Measurements from ENCODE around the gene KIAA1217. TPM values are rescaled to one million over a fixed set of nuclear protein-coding genes. Genes with fewer than 3 reads are reported as not detected.
A peak's percentile ranks its signal among the peaks of the same experiment; 100 is the strongest.

The KIAA1217 gene
- total and polyA plus RNA-seq, 8 donors = 11.9 to 36.7 (median 19.8) TPM

DNA sequence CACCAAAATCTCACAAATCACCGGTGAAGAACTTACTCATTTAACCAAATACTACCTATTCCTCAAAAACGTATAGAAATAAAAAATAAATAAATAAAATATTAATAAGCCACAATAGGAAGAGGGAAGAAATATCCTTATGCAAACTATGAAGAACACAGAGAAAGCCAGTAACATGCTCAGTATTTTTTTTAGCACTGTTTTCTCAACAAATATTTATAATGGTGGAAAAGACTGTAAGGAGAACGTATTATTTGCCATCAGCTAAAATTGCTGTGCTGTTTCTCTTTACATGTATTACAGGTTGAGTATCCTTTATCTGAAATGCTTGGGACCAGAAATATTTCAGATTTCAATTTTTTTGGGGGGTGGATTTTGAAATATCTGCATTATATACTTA, 21.0 kb downstream of the KIAA1217 start:
- Histone ChIP-seq H3K27me3 (no peaks in the 10 kb centered on the region), H3K4me3 (no peak overlapping the region), H3K27ac (no peak overlapping the region), H3K4me1 (no peaks in the 10 kb centered on the region), H3K36me3 (no peaks in the 10 kb centered on the region), H3K9me3 (no peaks in the 10 kb centered on the region)
- FAIRE-seq (no peak), ATAC-seq (no peak), DNase-seq (no peak)
- 75 to 80% methylated on average over 3 of the region's 3 CpGs for WGBS, 2 donors
- TF ChIP-seq, protein P1, sequence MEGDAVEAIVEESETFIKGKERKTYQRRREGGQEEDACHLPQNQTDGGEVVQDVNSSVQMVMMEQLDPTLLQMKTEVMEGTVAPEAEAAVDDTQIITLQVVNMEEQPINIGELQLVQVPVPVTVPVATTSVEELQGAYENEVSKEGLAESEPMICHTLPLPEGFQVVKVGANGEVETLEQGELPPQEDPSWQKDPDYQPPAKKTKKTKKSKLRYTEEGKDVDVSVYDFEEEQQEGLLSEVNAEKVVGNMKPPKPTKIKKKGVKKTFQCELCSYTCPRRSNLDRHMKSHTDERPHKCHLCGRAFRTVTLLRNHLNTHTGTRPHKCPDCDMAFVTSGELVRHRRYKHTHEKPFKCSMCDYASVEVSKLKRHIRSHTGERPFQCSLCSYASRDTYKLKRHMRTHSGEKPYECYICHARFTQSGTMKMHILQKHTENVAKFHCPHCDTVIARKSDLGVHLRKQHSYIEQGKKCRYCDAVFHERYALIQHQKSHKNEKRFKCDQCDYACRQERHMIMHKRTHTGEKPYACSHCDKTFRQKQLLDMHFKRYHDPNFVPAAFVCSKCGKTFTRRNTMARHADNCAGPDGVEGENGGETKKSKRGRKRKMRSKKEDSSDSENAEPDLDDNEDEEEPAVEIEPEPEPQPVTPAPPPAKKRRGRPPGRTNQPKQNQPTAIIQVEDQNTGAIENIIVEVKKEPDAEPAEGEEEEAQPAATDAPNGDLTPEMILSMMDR (IDR thresholded peaks at IDR 0.05) = no peak
- intact Hi-C loops (cut with DNase I) = no loop called here

DNA sequence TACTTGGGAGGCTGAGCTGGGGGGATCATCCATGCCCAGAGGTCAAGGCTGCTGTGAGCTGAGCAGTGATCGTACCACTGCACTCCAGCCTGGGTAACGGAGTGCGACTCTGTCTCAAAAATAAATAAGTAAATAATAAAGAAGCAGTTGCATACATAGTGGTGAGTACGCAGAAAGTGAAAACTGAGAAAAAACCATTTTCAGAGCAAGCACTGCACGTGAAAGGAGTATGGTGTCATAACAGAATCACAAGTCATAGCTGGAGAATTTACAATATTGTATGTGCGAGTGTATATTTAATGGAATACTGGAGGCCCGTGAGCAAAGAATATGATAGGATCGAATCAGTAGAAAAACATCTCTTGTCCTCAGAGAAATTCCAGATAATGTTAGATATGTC, 22.3 kb downstream of the KIAA1217 start:
- FAIRE-seq (no peak), ATAC-seq (no peak), DNase-seq (no peak)
- no peak overlapping the region for H3K27ac ChIP-seq
- no peaks in the 10 kb centered on the region for H3K27me3 ChIP-seq
- intact Hi-C loops (cut with DNase I) = no loop called here
- no peaks in the 10 kb centered on the region for H3K36me3 ChIP-seq
- H3K4me1 ChIP-seq = no peaks in the 10 kb centered on the region
- TF ChIP-seq, protein P1 (IDR thresholded peaks at IDR 0.05) = no peak
- no peaks in the 10 kb centered on the region for H3K9me3 ChIP-seq
- no peak overlapping the region for H3K4me3 ChIP-seq
- WGBS, 2 donors = 94 to 96% methylated on average over 8 of the region's 8 CpGs

DNA sequence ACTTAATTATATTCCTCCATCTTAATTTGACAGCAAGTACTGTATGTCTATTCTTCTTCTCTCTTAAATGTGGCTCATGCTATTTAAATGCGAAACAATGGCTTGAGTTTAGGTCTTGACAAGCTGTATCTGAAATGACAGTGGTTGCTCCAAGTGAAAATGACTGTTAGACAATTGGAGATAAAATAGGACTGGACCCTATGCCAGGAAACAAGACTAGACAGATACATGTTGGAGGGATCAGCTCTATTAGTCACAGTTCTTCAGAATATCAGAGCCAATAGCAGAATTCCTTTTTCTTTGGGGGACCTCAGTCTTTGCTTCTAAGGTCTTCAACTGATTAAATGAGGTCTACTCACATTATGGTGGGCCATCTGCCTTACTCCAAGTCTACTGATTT, 25.8 kb downstream of the KIAA1217 start:
- Histone ChIP-seq H3K4me3 (no peak overlapping the region), H3K27ac (no peak overlapping the region), H3K36me3 (no peaks in the 10 kb centered on the region), H3K27me3 (no peaks in the 10 kb centered on the region), H3K9me3 (no peaks in the 10 kb centered on the region), H3K4me1 (peaks cover 0 to 14% (median 12%) of the 10 kb centered on the region in 3 donors)
- DNase-seq = no peak
- FAIRE-seq = no peak
- TF ChIP-seq, protein P1 (IDR thresholded peaks at IDR 0.05) = no peak
- no peak for ATAC-seq
- WGBS, 2 donors = 96 to 97% methylated on average over 1 of the region's 1 CpG
- intact Hi-C loops (cut with DNase I) = no loop called here

DNA sequence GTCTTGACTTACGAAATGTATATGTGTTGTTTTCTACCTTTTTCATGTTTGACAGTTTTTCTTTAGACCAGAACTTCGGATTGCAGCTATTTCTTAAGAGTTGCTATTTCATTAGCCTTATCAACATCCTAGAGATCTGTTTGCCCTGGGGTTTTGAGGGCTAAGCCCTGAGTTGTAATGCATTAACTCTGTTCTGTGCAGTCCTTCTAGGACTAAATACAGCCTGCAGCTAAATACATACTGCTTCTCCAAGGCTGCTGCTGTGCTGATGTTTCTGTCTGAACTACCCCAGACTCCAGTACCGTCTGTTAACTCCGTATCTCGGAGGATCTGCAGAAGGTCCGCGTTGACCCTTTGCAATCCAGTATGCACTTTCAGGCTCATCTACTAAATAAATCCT, 26.5 kb downstream of the KIAA1217 start:
- DNase-seq (no peak), FAIRE-seq (no peak), ATAC-seq (no peak)
- TF ChIP-seq, protein P1 (IDR thresholded peaks at IDR 0.05) = no peak
- no peaks in the 10 kb centered on the region for H3K27me3 ChIP-seq
- intact Hi-C loops (cut with DNase I) = no loop called here
- peaks cover 5 to 21% (median 16%) of the 10 kb centered on the region in 3 donors for H3K4me1 ChIP-seq
- H3K36me3 ChIP-seq = no peaks in the 10 kb centered on the region
- H3K9me3 ChIP-seq = no peaks in the 10 kb centered on the region
- 57 to 62% methylated on average over 7 of the region's 7 CpGs for WGBS, 2 donors
- H3K27ac ChIP-seq = no peak overlapping the region
- H3K4me3 ChIP-seq = peak overlapping the region in 1 of 4 donors; percentile 2

DNA sequence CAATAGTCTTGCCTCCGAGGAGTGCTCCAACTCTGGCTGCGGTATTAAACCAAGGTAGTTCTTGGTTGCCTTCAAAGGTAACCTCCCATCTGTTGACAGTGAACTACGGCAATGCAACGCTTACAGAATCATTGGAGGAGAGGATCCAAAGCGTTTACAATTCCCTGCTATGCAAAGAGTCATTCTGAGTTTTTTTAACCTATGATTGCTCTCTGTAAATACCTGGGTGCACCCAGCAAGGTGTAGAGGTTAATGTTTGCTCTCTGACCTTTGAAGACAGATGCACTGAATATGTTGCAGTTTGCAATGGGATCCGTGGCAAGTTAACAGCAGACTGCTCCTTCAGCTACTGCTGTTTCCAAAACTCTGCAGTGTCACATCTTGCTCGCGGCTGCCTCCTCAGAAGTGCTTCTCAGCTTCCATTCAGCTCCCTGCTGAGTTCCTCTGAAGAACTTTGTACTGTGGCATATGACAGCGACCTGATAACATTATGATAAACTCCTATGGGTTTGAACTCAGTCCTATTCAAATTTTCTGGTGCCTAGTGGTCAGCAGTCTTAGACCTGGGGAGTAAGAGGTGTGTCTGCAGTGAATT, 29.0 kb downstream of the KIAA1217 start:
- Histone ChIP-seq H3K4me3 (peak overlapping the region; percentile 0 to 41 (median 27)), H3K9me3 (no peaks in the 10 kb centered on the region), H3K36me3 (no peaks in the 10 kb centered on the region), H3K27me3 (no peaks in the 10 kb centered on the region), H3K27ac (peak overlapping the region; percentile 65 to 91 (median 80)), H3K4me1 (peaks cover 6 to 31% (median 27%) of the 10 kb centered on the region in 3 donors)
- FAIRE-seq (no peak), DNase-seq (no peak), ATAC-seq (peak; percentile 26 to 44 (median 39))
- intact Hi-C loops (cut with DNase I) = no loop called here
- WGBS, 2 donors = 11 to 15% methylated on average over 9 of the region's 9 CpGs
- TF ChIP-seq, protein P1 (IDR thresholded peaks at IDR 0.05) = no peak
